ENCODE results near the gene NAGPA.

DNA sequence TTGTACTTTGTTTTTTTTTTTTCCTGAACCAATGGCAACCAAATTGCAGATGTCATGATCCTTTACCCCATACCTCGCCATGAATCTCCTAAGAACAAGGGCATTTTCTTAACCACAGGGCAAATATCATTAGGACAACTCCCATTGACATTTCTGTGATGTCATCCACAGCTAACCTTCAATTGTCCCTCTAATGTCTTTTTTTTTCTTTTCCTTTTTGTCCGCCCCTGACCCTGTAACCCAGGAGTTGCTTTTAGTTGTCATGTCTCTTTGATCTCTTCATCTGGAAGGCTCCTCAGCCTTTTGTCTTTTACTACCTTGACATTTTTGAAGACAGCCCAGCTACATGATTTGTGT, 410 bp upstream of the NAGPA start:
- TF ChIP-seq TAF1 (IDR thresholded peaks at IDR 0.05; ENCODE audit: borderline replicate concordance, low read depth, low read length) (no peak), RCOR1 (IDR thresholded peaks at IDR 0.05; ENCODE audit: low read length) (no peak), TEAD4 (IDR thresholded peaks at IDR 0.05; ENCODE audit: borderline replicate concordance, insufficient read depth) (no peak), MAX (IDR thresholded peaks at IDR 0.05; ENCODE audit: low read depth) (no peak), EP300 (IDR thresholded peaks at IDR 0.05; ENCODE audit: borderline replicate concordance in 1 of 2, low read depth in 1 of 2, low read length in 1 of 2) (no peak), CTCF (IDR thresholded peaks at IDR 0.05) (no peak), POLR2AphosphoS5 (IDR thresholded peaks at IDR 0.05; ENCODE audit: low read depth, low read length) (no peak)
- TF ChIP-seq, protein P1, sequence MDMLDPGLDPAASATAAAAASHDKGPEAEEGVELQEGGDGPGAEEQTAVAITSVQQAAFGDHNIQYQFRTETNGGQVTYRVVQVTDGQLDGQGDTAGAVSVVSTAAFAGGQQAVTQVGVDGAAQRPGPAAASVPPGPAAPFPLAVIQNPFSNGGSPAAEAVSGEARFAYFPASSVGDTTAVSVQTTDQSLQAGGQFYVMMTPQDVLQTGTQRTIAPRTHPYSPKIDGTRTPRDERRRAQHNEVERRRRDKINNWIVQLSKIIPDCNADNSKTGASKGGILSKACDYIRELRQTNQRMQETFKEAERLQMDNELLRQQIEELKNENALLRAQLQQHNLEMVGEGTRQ (IDR thresholded peaks at IDR 0.05; ENCODE audit: borderline replicate concordance, low read depth, low read length), result no peak

Measured in SK-N-SH (cell line).